HG03460 (cell line): Measurements from ENCODE around the gene EHF.
A peak's percentile ranks its signal among the peaks of the same experiment; 100 is the strongest.

Experiments used
- ATAC-seq: cut with Tn5 transposase; IDR thresholded peaks from one replicate; pipeline ENCODE4 v1.9.1; 2021; ENCODE audit not compliant: unreplicated experiment

Gene EHF

GRCh38 chr11:34643311-34643710 is 22.4 kb downstream of the EHF start:
- no peak for ATAC-seq

GRCh38 chr11:34643846-34644245 is 23.0 kb downstream of the EHF start:
- ATAC-seq = no peak

GRCh38 chr11:34644669-34645406 is 23.9 kb downstream of the EHF start:
- no peak for ATAC-seq

- ATAC-seq = no peak
Measured at GRCh38 chr11:34646431-34646830, 25.5 kb downstream of the EHF start.

- no peak for ATAC-seq
Measured at GRCh38 chr11:34647131-34647530, 26.2 kb downstream of the EHF start.

- ATAC-seq = no peak
Measured at GRCh38 chr11:34647532-34647931, 26.6 kb downstream of the EHF start.

GRCh38 chr11:34648036-34648435 is 27.1 kb downstream of the EHF start:
- no peak for ATAC-seq

- ATAC-seq = no peak
Measured at GRCh38 chr11:34649597-34649996, 28.7 kb downstream of the EHF start.

GRCh38 chr11:34650528-34650927 is 29.6 kb downstream of the EHF start:
- ATAC-seq = peak; percentile 94

- no peak for ATAC-seq
Measured at GRCh38 chr11:34651551-34651950, 30.7 kb downstream of the EHF start.

- ATAC-seq = no peak
Measured at GRCh38 chr11:34652191-34652973, 31.5 kb downstream of the EHF start.

- ATAC-seq = no peak
Measured at GRCh38 chr11:34653031-34653430, 32.1 kb downstream of the EHF start.

GRCh38 chr11:34653851-34654482 is 33.1 kb downstream of the EHF start:
- no peak for ATAC-seq

GRCh38 chr11:34654483-34655334 is 33.8 kb downstream of the EHF start:
- ATAC-seq = no peak

GRCh38 chr11:34655335-34656008 is 34.6 kb downstream of the EHF start:
- no peak for ATAC-seq

- no peak for ATAC-seq
Measured at GRCh38 chr11:34656062-34656720, 35.3 kb downstream of the EHF start.

GRCh38 chr11:34658071-34659015 is 37.5 kb downstream of the EHF start:
- ATAC-seq = no peak

GRCh38 chr11:34659096-34659733 is 38.3 kb downstream of the EHF start:
- ATAC-seq = no peak
